ENCODE measurements around the gene ULK1. TPM values are rescaled to one million over a fixed set of nuclear protein-coding genes. Genes with fewer than 3 reads are reported as not detected.

Gene ULK1
- total RNA-seq, 1 experiment from 2014 or later, result 34.2 TPM

DNA sequence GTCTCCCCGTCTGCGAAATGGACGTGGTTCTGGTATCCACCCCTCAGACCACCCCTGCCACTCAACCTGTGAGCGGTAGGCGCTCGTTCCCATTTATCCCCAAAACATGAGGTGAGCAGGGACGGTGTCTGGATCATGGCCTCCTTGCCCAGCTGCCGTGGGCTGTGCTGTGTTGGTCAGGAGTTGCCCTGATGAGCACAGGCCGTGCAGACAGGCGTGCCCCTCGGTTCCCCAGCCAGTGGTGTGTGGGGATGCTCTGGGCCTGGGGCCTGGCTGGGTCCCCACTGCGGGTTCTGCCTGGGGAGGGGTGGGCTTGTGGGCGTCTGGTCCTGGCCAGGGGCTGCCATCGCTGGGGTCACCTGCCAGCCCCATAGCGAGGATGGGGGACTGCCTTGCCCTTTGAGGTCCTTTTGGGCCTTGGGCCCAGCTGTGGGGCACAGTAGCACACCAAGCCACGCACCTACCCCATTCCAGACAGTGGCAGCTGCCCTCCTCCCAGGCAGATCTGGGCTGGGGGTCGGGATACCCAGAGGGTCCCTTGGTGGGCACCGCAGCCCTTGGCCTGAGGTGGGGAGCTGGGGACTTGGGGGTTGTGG lies 23.4 kb downstream of the ULK1 start:
- BruUV-seq (replicated peaks), result no TSS peak
- H3K27me3 ChIP-seq (ENCODE audit: insufficient read depth, low read length), result no peaks in the 10 kb centered on the region
- ChIA-PET CTCF (no interaction called here), POLR2A (no interaction called here), RAD21 (ENCODE audit: low non-redundant PET in 1 of 2, low total read pairs in 2 of 2, uncharacterized antibody in 2 of 2, unreplicated experiment in 2 of 2) (no interaction called here)
- TF ChIP-seq JUND (IDR thresholded peaks at IDR 0.05) (no peak), ATF3 (IDR thresholded peaks at IDR 0.05) (no peak), YY1 (IDR thresholded peaks at IDR 0.05; ENCODE audit: extremely low read depth, insufficient replicate concordance, low read depth, low read length) (no peak), CEBPB (IDR thresholded peaks at IDR 0.05; ENCODE audit: low read depth) (no peak), EGR1 (IDR thresholded peaks at IDR 0.05; ENCODE audit: low read depth) (no peak), RAD21 (IDR thresholded peaks at IDR 0.05; ENCODE audit: low read depth) (no peak), SP1 (IDR thresholded peaks at IDR 0.05; ENCODE audit: low read depth) (no peak), SRF (IDR thresholded peaks at IDR 0.05; ENCODE audit: low read depth) (no peak)
- intact Hi-C loops (cut with micrococcal nuclease), result no loop called here
- no peak for ATAC-seq
- H3K4me3 ChIP-seq (replicated peaks in 1 of 2; ENCODE audit: low read depth in 1 of 2, low read length in 2 of 2), result no peak overlapping the region
- peaks cover 3% of the 10 kb centered on the region in 2 experiments for H3K4me1 ChIP-seq (ENCODE audit: control insufficient read depth in 1 of 2, insufficient read depth in 2 of 2, low read length in 2 of 2)
- H3K36me3 ChIP-seq (ENCODE audit: control insufficient read depth in 1 of 2, insufficient read depth in 2 of 2, low read length in 2 of 2), result peaks cover 0 to 10% of the 10 kb centered on the region in 2 experiments; a peak in 2 of 4 replicates
- no peak overlapping the region for H3K4me2 ChIP-seq (ENCODE audit: low read length)
- H3K9me2 ChIP-seq (ENCODE audit: insufficient read depth), result no peaks in the 10 kb centered on the region
- no peak overlapping the region for H3K9ac ChIP-seq (ENCODE audit: low read length)
- no peak overlapping the region for H2AFZ ChIP-seq (ENCODE audit: low read depth, low read length, poor library complexity, severe bottlenecking)
- no peak for DNase-seq (ENCODE audit: low read depth, low spot score)
- H4K20me1 ChIP-seq (ENCODE audit: insufficient read depth), result no peaks in the 10 kb centered on the region
- no peaks in the 10 kb centered on the region for H3K9me3 ChIP-seq (ENCODE audit: control insufficient read depth in 1 of 2, insufficient read depth in 1 of 2, low read depth in 1 of 2, low read length in 2 of 2)
- H3K27ac ChIP-seq (ENCODE audit: low read depth, low read length), result no peak overlapping the region
- H3K79me2 ChIP-seq (ENCODE audit: insufficient read depth, low read length), result no peaks in the 10 kb centered on the region

DNA sequence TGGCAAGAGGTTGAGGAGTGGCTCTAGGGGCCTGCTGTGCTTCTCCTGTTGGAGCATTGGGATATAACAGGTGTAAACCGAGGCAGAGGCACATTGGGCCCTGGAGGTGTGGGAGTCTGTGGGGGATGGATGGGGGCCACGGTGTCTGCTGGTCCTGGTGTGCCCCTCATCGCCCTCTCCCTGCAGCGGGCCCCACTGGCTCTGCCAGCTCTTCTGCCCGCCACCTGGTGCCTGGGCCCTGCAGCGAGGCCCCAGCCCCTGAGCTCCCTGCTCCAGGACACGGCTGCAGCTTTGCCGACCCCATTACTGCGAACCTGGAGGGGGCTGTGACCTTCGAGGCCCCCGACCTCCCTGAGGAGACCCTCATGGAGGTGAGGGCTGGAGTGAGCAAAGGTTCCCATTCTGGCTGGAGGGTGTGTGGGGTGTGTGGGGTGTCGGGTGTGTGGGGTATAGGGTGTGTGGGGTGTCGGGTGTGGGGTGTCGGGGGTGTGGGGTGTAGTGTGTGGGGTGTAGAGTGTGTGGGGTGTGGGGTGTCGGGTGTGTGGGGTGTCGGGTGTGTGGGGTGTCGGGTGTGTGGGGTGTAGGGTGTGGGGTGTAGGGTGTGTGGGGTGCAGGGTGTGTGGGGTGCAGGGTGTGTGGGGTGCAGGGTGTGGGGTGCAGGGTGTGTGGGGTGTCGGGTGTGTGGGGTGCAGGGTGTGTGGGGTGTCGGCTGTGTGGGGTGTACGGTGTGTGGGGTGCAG lies 24.1 kb downstream of the ULK1 start:
- no peak overlapping the region for H3K4me2 ChIP-seq (ENCODE audit: low read length)
- ATAC-seq (no peak), DNase-seq (ENCODE audit: low read depth, low spot score) (no peak)
- POLR2A ChIA-PET, result no interaction called here
- no peaks in the 10 kb centered on the region for H3K9me3 ChIP-seq (ENCODE audit: control insufficient read depth in 1 of 2, insufficient read depth in 1 of 2, low read depth in 1 of 2, low read length in 2 of 2)
- no TSS peak for BruUV-seq (replicated peaks)
- H3K79me2 ChIP-seq (ENCODE audit: insufficient read depth, low read length), result no peaks in the 10 kb centered on the region
- RAD21 ChIA-PET (ENCODE audit: low non-redundant PET in 1 of 2, low total read pairs in 2 of 2, uncharacterized antibody in 2 of 2, unreplicated experiment in 2 of 2), result no interaction called here
- H3K36me3 ChIP-seq (ENCODE audit: control insufficient read depth in 1 of 2, insufficient read depth in 2 of 2, low read length in 2 of 2), result peaks cover 0 to 10% of the 10 kb centered on the region in 2 experiments; a peak in 2 of 4 replicates
- H3K4me3 ChIP-seq (replicated peaks in 1 of 2; ENCODE audit: low read depth in 1 of 2, low read length in 2 of 2), result no peak overlapping the region
- H3K4me1 ChIP-seq (ENCODE audit: control insufficient read depth in 1 of 2, insufficient read depth in 2 of 2, low read length in 2 of 2), result no peaks in the 10 kb centered on the region
- no peak overlapping the region for H3K9ac ChIP-seq (ENCODE audit: low read length)
- intact Hi-C loops (cut with micrococcal nuclease), result no loop called here
- CTCF ChIA-PET, result no interaction called here
- no peak overlapping the region for H2AFZ ChIP-seq (ENCODE audit: low read depth, low read length, poor library complexity, severe bottlenecking)
- H4K20me1 ChIP-seq (ENCODE audit: insufficient read depth), result no peaks in the 10 kb centered on the region
- H3K27ac ChIP-seq (ENCODE audit: low read depth, low read length), result no peak overlapping the region
- H3K9me2 ChIP-seq (ENCODE audit: insufficient read depth), result no peaks in the 10 kb centered on the region
- H3K27me3 ChIP-seq (ENCODE audit: insufficient read depth, low read length), result no peaks in the 10 kb centered on the region
- TF ChIP-seq SP1 (IDR thresholded peaks at IDR 0.05; ENCODE audit: low read depth) (no peak), ELF1 (IDR thresholded peaks at IDR 0.05; ENCODE audit: borderline replicate concordance, low read depth) (no peak), EGR1 (IDR thresholded peaks at IDR 0.05; ENCODE audit: low read depth) (no peak), POLR2AphosphoS5 (IDR thresholded peaks at IDR 0.05; ENCODE audit: low read depth, low read length) (no peak), RAD21 (IDR thresholded peaks at IDR 0.05; ENCODE audit: low read depth) (no peak), CTCF (IDR thresholded peaks at IDR 0.05 in 2 of 3, conservative IDR thresholded peaks at IDR 0.05 in 1 of 3; ENCODE audit: borderline replicate concordance in 1 of 3, insufficient read depth in 1 of 3, low read depth in 2 of 3, low read length in 2 of 3) (no peak), CBX3 (IDR thresholded peaks at IDR 0.05; ENCODE audit: low read depth) (no peak), TCF7L2 (IDR thresholded peaks at IDR 0.05; ENCODE audit: borderline replicate concordance, extremely low read depth, insufficient read depth, insufficient read length) (no peak), SIN3A (IDR thresholded peaks at IDR 0.05; ENCODE audit: low read depth) (no peak), EZH2phosphoT487 (IDR thresholded peaks at IDR 0.05; ENCODE audit: borderline replicate concordance) (no peak)
- TF ChIP-seq, protein P1, sequence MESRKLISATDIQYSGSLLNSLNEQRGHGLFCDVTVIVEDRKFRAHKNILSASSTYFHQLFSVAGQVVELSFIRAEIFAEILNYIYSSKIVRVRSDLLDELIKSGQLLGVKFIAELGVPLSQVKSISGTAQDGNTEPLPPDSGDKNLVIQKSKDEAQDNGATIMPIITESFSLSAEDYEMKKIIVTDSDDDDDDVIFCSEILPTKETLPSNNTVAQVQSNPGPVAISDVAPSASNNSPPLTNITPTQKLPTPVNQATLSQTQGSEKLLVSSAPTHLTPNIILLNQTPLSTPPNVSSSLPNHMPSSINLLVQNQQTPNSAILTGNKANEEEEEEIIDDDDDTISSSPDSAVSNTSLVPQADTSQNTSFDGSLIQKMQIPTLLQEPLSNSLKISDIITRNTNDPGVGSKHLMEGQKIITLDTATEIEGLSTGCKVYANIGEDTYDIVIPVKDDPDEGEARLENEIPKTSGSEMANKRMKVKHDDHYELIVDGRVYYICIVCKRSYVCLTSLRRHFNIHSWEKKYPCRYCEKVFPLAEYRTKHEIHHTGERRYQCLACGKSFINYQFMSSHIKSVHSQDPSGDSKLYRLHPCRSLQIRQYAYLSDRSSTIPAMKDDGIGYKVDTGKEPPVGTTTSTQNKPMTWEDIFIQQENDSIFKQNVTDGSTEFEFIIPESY (IDR thresholded peaks at IDR 0.05; ENCODE audit: extremely low read depth, insufficient replicate concordance, low read length), result no peak

Measured in HCT116 (cell line).